ENCODE measurements around the gene SNX7. TPM values are rescaled to one million over a fixed set of nuclear protein-coding genes. Genes with fewer than 3 reads are reported as not detected.

SNX7 gene
- total and polyA plus RNA-seq, 2 donors (not counting 3 experiments of a cell fraction or from before 2014, with no cell fraction given) = 22.4 to 37.9 TPM

GRCh38 chr1:98637316-98637715, 24.2 kb upstream of the SNX7 start:
- BruUV-seq (replicated peaks) = no TSS peak
- ChIA-PET CTCF (no interaction called here), POLR2A (no interaction called here)
- no peak for DNase-seq (ENCODE audit: low read depth, low spot score)
- H3K4me2 ChIP-seq (ENCODE audit: insufficient read depth, low read length) = no peak overlapping the region
- no peaks in the 10 kb centered on the region for H3K9me3 ChIP-seq (replicated peaks; ENCODE audit: control insufficient read depth, insufficient read depth, low read length)
- no peaks in the 10 kb centered on the region for H4K20me1 ChIP-seq (replicated peaks; ENCODE audit: control insufficient read depth, extremely low read depth, insufficient read depth, low read length)
- FAIRE-seq = no peak
- H3K9ac ChIP-seq (replicated peaks; ENCODE audit: extremely low read depth, insufficient read depth, low read length) = no peak overlapping the region
- H3K36me3 ChIP-seq (ENCODE audit: control insufficient read depth in 2 of 2, extremely low read depth in 1 of 2, insufficient read depth in 2 of 2, low read length in 2 of 2) = no peaks in the 10 kb centered on the region
- H3K27ac ChIP-seq (ENCODE audit: insufficient read depth, low read depth, low read length) = no peak overlapping the region
- dilution Hi-C loops (cut with MboI; ENCODE audit: extremely low pct_ligation_motif_present, low sequenced_read_pairs) = no loop called here
- no peaks in the 10 kb centered on the region for H3K79me2 ChIP-seq (ENCODE audit: control insufficient read depth, insufficient read depth, low read length)
- no peaks in the 10 kb centered on the region for H3K9me1 ChIP-seq (replicated peaks; ENCODE audit: control insufficient read depth, extremely low read depth, insufficient read depth, low read length)
- no peak overlapping the region for H2AFZ ChIP-seq (ENCODE audit: low read depth, low read length)
- TF ChIP-seq MAX (IDR thresholded peaks at IDR 0.05; ENCODE audit: insufficient read depth, insufficient read length) = no peak
- TF ChIP-seq POLR2AphosphoS5 (IDR thresholded peaks at IDR 0.05; ENCODE audit: insufficient read depth, low read depth, low read length) = no peak
- TF ChIP-seq JUN (IDR thresholded peaks at IDR 0.05; ENCODE audit: borderline replicate concordance, insufficient read depth, insufficient read length, low read depth) = no peak
- TF ChIP-seq CTCF (IDR thresholded peaks at IDR 0.05; ENCODE audit: extremely low read depth in 1 of 2, insufficient read depth in 1 of 2, low read depth in 1 of 2, low read length in 2 of 2) = no peak
- no peak for TF ChIP-seq MYC (IDR thresholded peaks at IDR 0.05; ENCODE audit: low read depth, low read length)
- TF ChIP-seq POLR2A (IDR thresholded peaks at IDR 0.05; ENCODE audit: low read depth, low read length) = no peak
- intact Hi-C loops (cut with micrococcal nuclease) = no loop called here
- peaks cover 0 to 2% of the 10 kb centered on the region in 2 experiments for H3K27me3 ChIP-seq (ENCODE audit: control insufficient read depth in 2 of 2, insufficient read depth in 2 of 2, low read length in 2 of 2)
- H3K4me1 ChIP-seq (ENCODE audit: control insufficient read depth, extremely low read depth, insufficient read depth, low read length) = no peaks in the 10 kb centered on the region
- no peak overlapping the region for H3K4me3 ChIP-seq (replicated peaks in 1 of 3; ENCODE audit: insufficient read depth in 1 of 3, low read depth in 1 of 3, low read length in 3 of 3)

GRCh38 chr1:98638185-98638584, 23.3 kb upstream of the SNX7 start:
- no peak overlapping the region for H2AFZ ChIP-seq (ENCODE audit: low read depth, low read length)
- no peaks in the 10 kb centered on the region for H3K36me3 ChIP-seq (ENCODE audit: control insufficient read depth in 2 of 2, extremely low read depth in 1 of 2, insufficient read depth in 2 of 2, low read length in 2 of 2)
- H3K9me3 ChIP-seq (replicated peaks; ENCODE audit: control insufficient read depth, insufficient read depth, low read length) = no peaks in the 10 kb centered on the region
- dilution Hi-C loops (cut with MboI; ENCODE audit: extremely low pct_ligation_motif_present, low sequenced_read_pairs) = no loop called here
- H4K20me1 ChIP-seq (replicated peaks; ENCODE audit: control insufficient read depth, extremely low read depth, insufficient read depth, low read length) = no peaks in the 10 kb centered on the region
- intact Hi-C loops (cut with micrococcal nuclease) = no loop called here
- no peak overlapping the region for H3K27ac ChIP-seq (ENCODE audit: insufficient read depth, low read depth, low read length)
- CTCF ChIA-PET = no interaction called here
- POLR2A ChIA-PET = no interaction called here
- TF ChIP-seq EZH2 (IDR thresholded peaks at IDR 0.05; ENCODE audit: borderline replicate concordance, low read depth, low read length, severe bottlenecking) = no peak
- TF ChIP-seq MYC (IDR thresholded peaks at IDR 0.05; ENCODE audit: low read depth, low read length) = no peak
- TF ChIP-seq JUN (IDR thresholded peaks at IDR 0.05; ENCODE audit: borderline replicate concordance, insufficient read depth, insufficient read length, low read depth) = no peak
- TF ChIP-seq POLR2AphosphoS5 (IDR thresholded peaks at IDR 0.05; ENCODE audit: insufficient read depth, low read depth, low read length) = no peak
- TF ChIP-seq POLR2A (IDR thresholded peaks at IDR 0.05; ENCODE audit: low read depth, low read length) = no peak
- TF ChIP-seq FOS (IDR thresholded peaks at IDR 0.05; ENCODE audit: borderline replicate concordance, insufficient read depth, low read length) = no peak
- no peak for TF ChIP-seq GATA2 (IDR thresholded peaks at IDR 0.05; ENCODE audit: insufficient read depth, insufficient read length, low read depth, low read length)
- no peak for TF ChIP-seq MAX (IDR thresholded peaks at IDR 0.05; ENCODE audit: insufficient read depth, insufficient read length)
- no peak for TF ChIP-seq CTCF (IDR thresholded peaks at IDR 0.05; ENCODE audit: extremely low read depth in 1 of 2, insufficient read depth in 1 of 2, low read depth in 1 of 2, low read length in 2 of 2)
- no peak overlapping the region for H3K9ac ChIP-seq (replicated peaks; ENCODE audit: extremely low read depth, insufficient read depth, low read length)
- no peaks in the 10 kb centered on the region for H3K9me1 ChIP-seq (replicated peaks; ENCODE audit: control insufficient read depth, extremely low read depth, insufficient read depth, low read length)
- H3K79me2 ChIP-seq (ENCODE audit: control insufficient read depth, insufficient read depth, low read length) = no peaks in the 10 kb centered on the region
- no peaks in the 10 kb centered on the region for H3K4me1 ChIP-seq (ENCODE audit: control insufficient read depth, extremely low read depth, insufficient read depth, low read length)
- H3K4me3 ChIP-seq (replicated peaks in 1 of 3; ENCODE audit: insufficient read depth in 1 of 3, low read depth in 1 of 3, low read length in 3 of 3) = no peak overlapping the region
- DNase-seq (ENCODE audit: low read depth, low spot score) (no peak), FAIRE-seq (no peak)
- BruUV-seq (replicated peaks) = no TSS peak
- no peak overlapping the region for H3K4me2 ChIP-seq (ENCODE audit: insufficient read depth, low read length)
- peaks cover 0 to 2% of the 10 kb centered on the region in 2 experiments for H3K27me3 ChIP-seq (ENCODE audit: control insufficient read depth in 2 of 2, insufficient read depth in 2 of 2, low read length in 2 of 2)
